ENCODE data around the gene SEC16A.

DNA sequence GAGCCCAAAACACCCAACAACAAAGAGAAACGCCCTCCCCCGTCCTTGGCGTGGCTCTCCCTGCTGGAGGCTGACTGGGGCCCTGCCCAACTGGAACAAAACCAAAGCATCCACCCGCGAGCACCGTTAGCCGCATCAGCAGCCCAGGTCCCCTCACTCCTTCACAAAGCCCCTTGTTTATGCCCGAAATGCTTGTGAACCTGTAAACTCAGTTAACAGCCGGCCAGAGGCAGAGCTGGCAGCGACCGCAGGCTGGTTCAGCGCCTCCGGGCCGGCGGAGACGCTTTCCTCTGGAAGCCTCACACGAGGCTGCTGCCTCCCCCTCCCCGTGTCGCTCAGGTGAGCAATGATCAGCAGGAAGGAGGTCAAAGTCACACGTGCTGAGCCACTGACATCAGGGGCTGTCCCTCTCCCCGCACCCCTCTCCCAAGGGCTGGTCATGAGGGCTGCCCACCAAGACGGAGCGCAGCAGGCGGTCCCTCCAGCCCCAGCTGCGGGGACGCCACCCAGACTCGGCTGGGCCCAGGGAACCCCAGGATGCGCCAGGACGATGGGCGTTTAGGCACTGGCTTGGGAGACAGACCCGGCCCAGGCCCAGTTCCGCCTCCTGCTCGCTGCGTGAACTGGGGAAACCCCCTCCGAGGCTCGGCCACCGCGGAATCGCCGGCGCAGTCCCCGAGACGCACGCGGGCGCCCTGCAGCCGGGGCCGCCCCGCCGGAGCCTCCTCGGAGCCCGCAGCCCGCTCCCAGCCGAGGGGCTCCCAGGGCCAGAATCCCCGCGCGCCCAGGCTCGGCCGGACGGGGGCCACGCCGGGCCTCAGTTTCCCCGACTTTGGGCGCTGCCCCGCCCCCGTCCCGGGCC is 83.4 kb downstream of the SEC16A start:
- TF ChIP-seq, protein P1, sequence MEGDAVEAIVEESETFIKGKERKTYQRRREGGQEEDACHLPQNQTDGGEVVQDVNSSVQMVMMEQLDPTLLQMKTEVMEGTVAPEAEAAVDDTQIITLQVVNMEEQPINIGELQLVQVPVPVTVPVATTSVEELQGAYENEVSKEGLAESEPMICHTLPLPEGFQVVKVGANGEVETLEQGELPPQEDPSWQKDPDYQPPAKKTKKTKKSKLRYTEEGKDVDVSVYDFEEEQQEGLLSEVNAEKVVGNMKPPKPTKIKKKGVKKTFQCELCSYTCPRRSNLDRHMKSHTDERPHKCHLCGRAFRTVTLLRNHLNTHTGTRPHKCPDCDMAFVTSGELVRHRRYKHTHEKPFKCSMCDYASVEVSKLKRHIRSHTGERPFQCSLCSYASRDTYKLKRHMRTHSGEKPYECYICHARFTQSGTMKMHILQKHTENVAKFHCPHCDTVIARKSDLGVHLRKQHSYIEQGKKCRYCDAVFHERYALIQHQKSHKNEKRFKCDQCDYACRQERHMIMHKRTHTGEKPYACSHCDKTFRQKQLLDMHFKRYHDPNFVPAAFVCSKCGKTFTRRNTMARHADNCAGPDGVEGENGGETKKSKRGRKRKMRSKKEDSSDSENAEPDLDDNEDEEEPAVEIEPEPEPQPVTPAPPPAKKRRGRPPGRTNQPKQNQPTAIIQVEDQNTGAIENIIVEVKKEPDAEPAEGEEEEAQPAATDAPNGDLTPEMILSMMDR (IDR thresholded peaks at IDR 0.05; ENCODE audit: low read length) = no peak
- TF ChIP-seq EZH2phosphoT487 (IDR thresholded peaks at IDR 0.05; ENCODE audit: low read length) (no peak), EZH2 (optimal IDR thresholded peaks at IDR 0.05; ENCODE audit: low read depth, low read length) (no peak)
